Measurements from ENCODE around the gene SV2B. TPM values are rescaled to one million over a fixed set of nuclear protein-coding genes. Genes with fewer than 3 reads are reported as not detected.

SV2B gene
- total RNA-seq, 1 experiment from 2014 or later = not detected

DNA sequence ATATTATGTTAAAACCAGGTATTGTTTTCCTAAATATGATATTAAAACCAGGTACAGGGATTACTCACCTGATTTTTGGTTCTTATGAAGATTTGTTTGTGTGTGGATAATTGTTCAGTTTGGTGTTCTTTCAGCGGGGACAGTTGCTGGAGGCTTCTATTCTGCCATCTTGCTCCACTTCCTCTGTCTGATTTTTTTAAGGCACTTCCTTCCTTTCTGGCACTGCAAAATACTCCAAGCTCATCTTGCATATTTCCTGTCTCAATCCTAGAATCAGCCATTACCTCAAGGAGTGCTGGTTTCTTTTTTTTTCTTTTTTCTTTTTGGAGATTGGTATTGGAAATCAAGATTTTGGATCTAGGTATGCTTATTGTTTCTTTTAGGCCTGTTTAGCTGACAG, 229.9 kb downstream of the SV2B start:
- no peaks in the 10 kb centered on the region for H3K79me2 ChIP-seq (ENCODE audit: insufficient read depth, low read length)
- H3K9ac ChIP-seq (ENCODE audit: low read length) = no peak overlapping the region
- H3K9me2 ChIP-seq (ENCODE audit: insufficient read depth) = no peaks in the 10 kb centered on the region
- no peaks in the 10 kb centered on the region for H4K20me1 ChIP-seq (ENCODE audit: insufficient read depth)
- no peak for TF ChIP-seq JUND (IDR thresholded peaks at IDR 0.05)
- no peak overlapping the region for H3K4me2 ChIP-seq (ENCODE audit: low read length)
- BruUV-seq (replicated peaks) = no TSS peak
- no peak for ATAC-seq
- ChIA-PET POLR2A (no interaction called here), CTCF (no interaction called here), RAD21 (ENCODE audit: low non-redundant PET in 1 of 2, low total read pairs in 2 of 2, uncharacterized antibody in 2 of 2, unreplicated experiment in 2 of 2) (no interaction called here)
- H3K9me3 ChIP-seq (ENCODE audit: control insufficient read depth in 1 of 2, insufficient read depth in 1 of 2, low read depth in 1 of 2, low read length in 2 of 2) = no peaks in the 10 kb centered on the region
- H2AFZ ChIP-seq (ENCODE audit: low read depth, low read length, poor library complexity, severe bottlenecking) = no peak overlapping the region
- no peaks in the 10 kb centered on the region for H3K36me3 ChIP-seq (ENCODE audit: control insufficient read depth in 1 of 2, insufficient read depth in 2 of 2, low read length in 2 of 2)
- no peak overlapping the region for H3K27ac ChIP-seq (ENCODE audit: low read depth, low read length)
- H3K4me3 ChIP-seq (replicated peaks in 1 of 2; ENCODE audit: low read depth in 1 of 2, low read length in 2 of 2) = no peak overlapping the region
- no peaks in the 10 kb centered on the region for H3K4me1 ChIP-seq (ENCODE audit: control insufficient read depth in 1 of 2, insufficient read depth in 2 of 2, low read length in 2 of 2)
- no peak for DNase-seq (ENCODE audit: low read depth, low spot score)
- intact Hi-C loops (cut with micrococcal nuclease) = no loop called here
- H3K27me3 ChIP-seq (ENCODE audit: insufficient read depth, low read length) = peaks cover 31% of the 10 kb centered on the region

DNA sequence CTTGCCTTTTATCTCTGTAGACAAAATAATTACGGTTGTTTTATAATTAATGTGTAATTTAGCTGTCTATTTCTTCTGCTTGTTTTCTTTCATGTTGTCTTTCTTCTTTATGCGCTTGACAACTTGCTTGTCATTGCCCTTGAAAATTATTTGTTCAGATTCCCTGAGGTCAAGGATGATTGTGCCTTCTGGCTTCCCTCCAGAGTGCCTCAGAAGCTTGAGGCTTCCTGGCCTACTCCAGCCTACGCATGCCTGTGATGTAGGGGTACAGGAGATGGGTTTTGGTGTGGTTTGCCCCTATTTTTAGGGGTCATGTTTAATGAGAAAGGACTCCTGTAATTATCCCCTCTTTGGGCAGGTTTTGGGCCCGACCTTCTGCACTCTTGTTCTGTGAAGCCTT, 231.5 kb downstream of the SV2B start:
- Histone ChIP-seq H3K4me3 (replicated peaks in 1 of 2; ENCODE audit: low read depth in 1 of 2, low read length in 2 of 2) (no peak overlapping the region), H3K36me3 (ENCODE audit: control insufficient read depth in 1 of 2, insufficient read depth in 2 of 2, low read length in 2 of 2) (no peaks in the 10 kb centered on the region), H2AFZ (ENCODE audit: low read depth, low read length, poor library complexity, severe bottlenecking) (no peak overlapping the region), H3K9me2 (ENCODE audit: insufficient read depth) (no peaks in the 10 kb centered on the region), H3K9ac (ENCODE audit: low read length) (no peak overlapping the region), H4K20me1 (ENCODE audit: insufficient read depth) (no peaks in the 10 kb centered on the region), H3K4me1 (ENCODE audit: control insufficient read depth in 1 of 2, insufficient read depth in 2 of 2, low read length in 2 of 2) (no peaks in the 10 kb centered on the region), H3K79me2 (ENCODE audit: insufficient read depth, low read length) (no peaks in the 10 kb centered on the region), H3K4me2 (ENCODE audit: low read length) (no peak overlapping the region), H3K27me3 (ENCODE audit: insufficient read depth, low read length) (peaks cover 29% of the 10 kb centered on the region), H3K27ac (ENCODE audit: low read depth, low read length) (no peak overlapping the region), H3K9me3 (ENCODE audit: control insufficient read depth in 1 of 2, insufficient read depth in 1 of 2, low read depth in 1 of 2, low read length in 2 of 2) (no peaks in the 10 kb centered on the region)
- BruUV-seq (replicated peaks) = no TSS peak
- no peak for TF ChIP-seq ELF1 (IDR thresholded peaks at IDR 0.05; ENCODE audit: borderline replicate concordance, low read depth)
- TF ChIP-seq, protein P1, sequence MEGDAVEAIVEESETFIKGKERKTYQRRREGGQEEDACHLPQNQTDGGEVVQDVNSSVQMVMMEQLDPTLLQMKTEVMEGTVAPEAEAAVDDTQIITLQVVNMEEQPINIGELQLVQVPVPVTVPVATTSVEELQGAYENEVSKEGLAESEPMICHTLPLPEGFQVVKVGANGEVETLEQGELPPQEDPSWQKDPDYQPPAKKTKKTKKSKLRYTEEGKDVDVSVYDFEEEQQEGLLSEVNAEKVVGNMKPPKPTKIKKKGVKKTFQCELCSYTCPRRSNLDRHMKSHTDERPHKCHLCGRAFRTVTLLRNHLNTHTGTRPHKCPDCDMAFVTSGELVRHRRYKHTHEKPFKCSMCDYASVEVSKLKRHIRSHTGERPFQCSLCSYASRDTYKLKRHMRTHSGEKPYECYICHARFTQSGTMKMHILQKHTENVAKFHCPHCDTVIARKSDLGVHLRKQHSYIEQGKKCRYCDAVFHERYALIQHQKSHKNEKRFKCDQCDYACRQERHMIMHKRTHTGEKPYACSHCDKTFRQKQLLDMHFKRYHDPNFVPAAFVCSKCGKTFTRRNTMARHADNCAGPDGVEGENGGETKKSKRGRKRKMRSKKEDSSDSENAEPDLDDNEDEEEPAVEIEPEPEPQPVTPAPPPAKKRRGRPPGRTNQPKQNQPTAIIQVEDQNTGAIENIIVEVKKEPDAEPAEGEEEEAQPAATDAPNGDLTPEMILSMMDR (IDR thresholded peaks at IDR 0.05 in 2 of 3, conservative IDR thresholded peaks at IDR 0.05 in 1 of 3; ENCODE audit: borderline replicate concordance in 1 of 3, insufficient read depth in 1 of 3, low read depth in 2 of 3, low read length in 2 of 3) = no peak
- TF ChIP-seq RAD21 (IDR thresholded peaks at IDR 0.05; ENCODE audit: low read depth) = no peak
- ChIA-PET POLR2A (no interaction called here), RAD21 (ENCODE audit: low non-redundant PET in 1 of 2, low total read pairs in 2 of 2, uncharacterized antibody in 2 of 2, unreplicated experiment in 2 of 2) (no interaction called here), CTCF (no interaction called here)
- DNase-seq (ENCODE audit: low read depth, low spot score) = no peak
- intact Hi-C loops (cut with micrococcal nuclease) = no loop called here
- no peak for ATAC-seq
